ENCODE results near the gene TEKT3. TPM values are rescaled to one million over a fixed set of nuclear protein-coding genes. Genes with fewer than 3 reads are reported as not detected.

TEKT3 gene
- total RNA-seq, 4 donors from 2014 or later, result not detected

- WGBS, result 1% methylated on average over 19 of the region's 60 CpGs
- peaks cover 15 to 21% (median 17%) of the 10 kb centered on the region in 4 donors for H3K36me3 ChIP-seq
- peak overlapping the region; percentile 72 to 81 (median 76) for H3K4me3 ChIP-seq
- peaks cover 26 to 43% (median 41%) of the 10 kb centered on the region in 4 donors for H3K4me1 ChIP-seq
- intact Hi-C loops (cut with DNase I), result loop anchor here (5.0 kb wide), 1 partner anchor 80 kb away; the partner anchor contains the start of gene TEKT3
- TF ChIP-seq POLR2AphosphoS5 (IDR thresholded peaks at IDR 0.05), result peak; percentile 95 to 99
- TF ChIP-seq POLR2A (IDR thresholded peaks at IDR 0.05; ENCODE audit: low read depth), result peak; percentile 86
- peak; percentile 25 for TF ChIP-seq EP300 (IDR thresholded peaks at IDR 0.05)
- TF ChIP-seq CTCF (IDR thresholded peaks at IDR 0.05), result peak; percentile 21 to 55 (median 46)
- DNase-seq (ENCODE audit: extremely low spot score), result peak; percentile 98
- no peaks in the 10 kb centered on the region for H3K9me3 ChIP-seq
- H3K27me3 ChIP-seq, result no peaks in the 10 kb centered on the region
- H3K27ac ChIP-seq (replicated peaks in 1 of 4), result peak overlapping the region; percentile 94 to 99 (median 97)
Observed at GRCh38 chr17:15262291-15263205, 78.8 kb downstream of the TEKT3 start.

GRCh38 chr17:15261802-15262290 lies 79.6 kb downstream of the TEKT3 start:
- intact Hi-C loops (cut with DNase I), result loop anchor here (2.0 to 5.0 kb wide), 2 partner anchors 80 to 195 kb away; partner anchors contain the start of gene TEKT3
- Histone ChIP-seq H3K27me3 (no peaks in the 10 kb centered on the region), H3K27ac (replicated peaks in 1 of 4) (peak overlapping the region; percentile 94 to 99 (median 97)), H3K4me3 (peak overlapping the region; percentile 72 to 81 (median 76)), H3K9me3 (no peaks in the 10 kb centered on the region), H3K4me1 (peaks cover 31 to 50% (median 48%) of the 10 kb centered on the region in 4 donors), H3K36me3 (peaks cover 16 to 26% (median 23%) of the 10 kb centered on the region in 4 donors)
- 4% methylated on average over 9 of the region's 9 CpGs for WGBS
- TF ChIP-seq POLR2AphosphoS5 (IDR thresholded peaks at IDR 0.05) (no peak), EP300 (IDR thresholded peaks at IDR 0.05) (no peak), CTCF (IDR thresholded peaks at IDR 0.05) (no peak), POLR2A (IDR thresholded peaks at IDR 0.05; ENCODE audit: low read depth) (no peak)
- no peak for DNase-seq (ENCODE audit: extremely low spot score)

- intact Hi-C loops (cut with DNase I), result loop anchor here (2.0 to 5.0 kb wide), 2 partner anchors 81 to 195 kb away; partner anchors contain the start of gene TEKT3
- no peak for TF ChIP-seq POLR2A (IDR thresholded peaks at IDR 0.05; ENCODE audit: low read depth)
- TF ChIP-seq POLR2AphosphoS5 (IDR thresholded peaks at IDR 0.05), result peak in 1 of 2 donors; percentile 27
- TF ChIP-seq EP300 (IDR thresholded peaks at IDR 0.05), result no peak
- no peak for TF ChIP-seq CTCF (IDR thresholded peaks at IDR 0.05)
- 2% methylated on average over 22 of the region's 32 CpGs for WGBS
- Histone ChIP-seq H3K27ac (replicated peaks in 1 of 4) (peak overlapping the region; percentile 94 to 99 (median 97)), H3K36me3 (peaks cover 16 to 31% (median 28%) of the 10 kb centered on the region in 4 donors), H3K27me3 (no peaks in the 10 kb centered on the region), H3K4me3 (peak overlapping the region; percentile 72 to 81 (median 76)), H3K4me1 (peaks cover 37 to 55% (median 53%) of the 10 kb centered on the region in 4 donors), H3K9me3 (no peaks in the 10 kb centered on the region)
- DNase-seq (ENCODE audit: extremely low spot score), result peak; percentile 91
Observed at GRCh38 chr17:15261258-15261801, 80.1 kb downstream of the TEKT3 start.

GRCh38 chr17:15260376-15261257 lies 80.8 kb downstream of the TEKT3 start:
- H3K4me1 ChIP-seq, result peaks cover 44 to 62% (median 60%) of the 10 kb centered on the region in 4 donors
- intact Hi-C loops (cut with DNase I), result loop anchor here (1.0 to 5.0 kb wide), 3 partner anchors 82 to 243 kb away; partner anchors contain the start of gene TEKT3
- H3K27ac ChIP-seq (replicated peaks in 1 of 4), result peak overlapping the region; percentile 94 to 99 (median 97)
- TF ChIP-seq EP300 (IDR thresholded peaks at IDR 0.05), result no peak
- TF ChIP-seq POLR2AphosphoS5 (IDR thresholded peaks at IDR 0.05), result peak; percentile 46 to 69
- TF ChIP-seq POLR2A (IDR thresholded peaks at IDR 0.05; ENCODE audit: low read depth), result peak; percentile 31
- peak; percentile 79 to 92 (median 88) for TF ChIP-seq CTCF (IDR thresholded peaks at IDR 0.05)
- no peaks in the 10 kb centered on the region for H3K27me3 ChIP-seq
- H3K36me3 ChIP-seq, result peaks cover 16 to 37% (median 33%) of the 10 kb centered on the region in 4 donors
- peak; percentile 97 for DNase-seq (ENCODE audit: extremely low spot score)
- 0% methylated on average over 13 of the region's 67 CpGs for WGBS
- peak overlapping the region; percentile 72 to 81 (median 76) for H3K4me3 ChIP-seq
- no peaks in the 10 kb centered on the region for H3K9me3 ChIP-seq

Measured in esophagus muscularis mucosa (tissue), 4 donors.